ENCODE results near the gene IL15. TPM values are rescaled to one million over a fixed set of nuclear protein-coding genes. Genes with fewer than 3 reads are reported as not detected.
"Not testable (repeated sequence)": the region's sequence is repeated elsewhere in the genome, so short reads cannot be mapped to it uniquely, and the experiment has no call there.

IL15 gene
- total and polyA plus RNA-seq, 4 donors = 10.3 to 19.7 (median 13.2) TPM

DNA sequence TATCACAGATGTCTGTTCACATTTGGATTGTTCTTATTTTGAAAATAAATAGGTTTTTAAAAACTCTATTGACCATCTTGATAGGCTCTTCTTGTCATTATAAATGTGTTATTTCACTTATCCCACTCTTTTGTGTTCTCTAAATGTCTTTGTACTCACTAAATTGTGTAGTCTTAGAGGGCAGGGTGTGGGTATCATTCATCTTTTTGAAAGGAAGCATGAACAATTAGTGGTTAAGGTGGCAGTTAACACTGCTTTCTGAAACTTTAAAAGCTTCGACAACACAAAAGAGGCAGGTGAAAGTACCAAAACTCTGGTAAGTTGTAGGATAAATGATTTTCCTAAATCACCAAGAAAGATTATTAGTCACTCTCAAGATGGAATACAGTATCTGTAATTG lies 83.2 kb downstream of the IL15 start:
- Histone ChIP-seq H3K4me1 (ENCODE audit: control insufficient read depth in 1 of 2, insufficient read depth in 2 of 2, low read length in 2 of 2) (no peaks in the 10 kb centered on the region), H3K4me3 (ENCODE audit: low read length in 2 of 2) (no peak overlapping the region), H3K36me3 (ENCODE audit: control insufficient read depth in 1 of 2, insufficient read depth in 2 of 2, low read length in 1 of 2) (peaks cover 3% of the 10 kb centered on the region in 2 donors), H3K27me3 (ENCODE audit: control insufficient read depth in 1 of 2, insufficient read depth in 2 of 2, low read length in 1 of 2) (no peaks in the 10 kb centered on the region), H3K27ac (ENCODE audit: low read depth in 1 of 2, low read length in 2 of 2) (no peak overlapping the region), H3K9me3 (ENCODE audit: control insufficient read depth, low read length) (no peaks in the 10 kb centered on the region)
- intact Hi-C loops (cut with DNase I) = loop anchor here in 1 of 2 donors (10.0 kb wide), 1 partner anchor 175 kb away; no protein-coding TSS in a partner anchor
- WGBS, 2 donors = 97% methylated on average over 1 of the region's 1 CpG
- DNase-seq (no peak), ATAC-seq (ENCODE audit: low FRiP score) (no peak)

DNA sequence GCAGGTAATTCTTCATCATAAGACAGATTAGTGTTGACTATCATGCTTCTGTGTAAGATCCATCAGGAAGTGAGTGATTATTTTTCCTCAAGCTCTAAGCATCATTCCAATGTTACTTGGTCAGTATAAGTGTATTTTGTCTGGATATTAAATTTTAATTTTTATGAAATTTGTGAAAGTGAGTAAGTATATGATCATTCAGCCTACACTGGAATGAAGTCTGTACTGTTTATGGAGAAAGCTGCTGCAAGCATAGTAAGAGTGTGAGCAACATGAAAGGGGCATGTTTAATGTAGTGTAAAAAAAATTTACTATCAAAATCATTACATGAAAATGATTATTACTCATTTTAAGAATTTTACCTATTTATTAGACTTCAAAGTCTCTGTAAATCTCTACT lies 84.8 kb downstream of the IL15 start:
- intact Hi-C loops (cut with DNase I) = no loop called here
- no peak for ATAC-seq (ENCODE audit: low FRiP score)

DNA sequence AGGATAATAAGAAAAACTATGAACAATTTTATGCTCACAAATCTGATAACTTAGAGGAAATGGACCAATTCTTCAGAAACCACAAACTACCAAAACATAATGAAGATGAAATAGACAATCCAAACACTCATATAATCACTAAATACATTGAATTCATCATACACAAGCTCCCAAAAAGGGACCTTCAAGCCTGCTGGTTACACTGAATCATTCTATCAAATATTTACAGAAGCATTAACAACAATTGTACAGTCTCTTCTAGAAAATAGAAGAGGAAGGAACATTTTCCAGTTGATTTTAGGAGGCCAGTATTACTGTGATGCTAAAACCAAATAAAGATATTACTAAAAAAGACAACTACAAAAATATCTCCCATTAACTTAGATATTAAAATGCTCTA lies 88.3 kb downstream of the IL15 start:
- intact Hi-C loops (cut with DNase I) = no loop called here
- Histone ChIP-seq H3K27ac (ENCODE audit: low read depth in 1 of 2, low read length in 2 of 2) (no peak overlapping the region), H3K4me3 (ENCODE audit: low read length in 2 of 2) (no peak overlapping the region), H3K4me1 (ENCODE audit: control insufficient read depth in 1 of 2, insufficient read depth in 2 of 2, low read length in 2 of 2) (no peaks in the 10 kb centered on the region), H3K27me3 (ENCODE audit: control insufficient read depth in 1 of 2, insufficient read depth in 2 of 2, low read length in 1 of 2) (no peaks in the 10 kb centered on the region), H3K36me3 (ENCODE audit: control insufficient read depth in 1 of 2, insufficient read depth in 2 of 2, low read length in 1 of 2) (peaks cover 3% of the 10 kb centered on the region in 2 donors), H3K9me3 (ENCODE audit: control insufficient read depth, low read length) (no peaks in the 10 kb centered on the region)
- ATAC-seq (ENCODE audit: low FRiP score) (no peak), DNase-seq (no peak)

More for the DNA sequence above, 84.8 kb downstream of the IL15 start:
- Histone ChIP-seq H3K36me3 (ENCODE audit: control insufficient read depth in 1 of 2, insufficient read depth in 2 of 2, low read length in 1 of 2) (peaks cover 3% of the 10 kb centered on the region in 2 donors), H3K9me3 (ENCODE audit: control insufficient read depth, low read length) (no peaks in the 10 kb centered on the region), H3K27me3 (ENCODE audit: control insufficient read depth in 1 of 2, insufficient read depth in 2 of 2, low read length in 1 of 2) (no peaks in the 10 kb centered on the region), H3K4me1 (ENCODE audit: control insufficient read depth in 1 of 2, insufficient read depth in 2 of 2, low read length in 2 of 2) (no peaks in the 10 kb centered on the region), H3K4me3 (ENCODE audit: low read length in 2 of 2) (no peak overlapping the region), H3K27ac (ENCODE audit: low read depth in 1 of 2, low read length in 2 of 2) (no peak overlapping the region)
- DNase-seq = no peak

DNA sequence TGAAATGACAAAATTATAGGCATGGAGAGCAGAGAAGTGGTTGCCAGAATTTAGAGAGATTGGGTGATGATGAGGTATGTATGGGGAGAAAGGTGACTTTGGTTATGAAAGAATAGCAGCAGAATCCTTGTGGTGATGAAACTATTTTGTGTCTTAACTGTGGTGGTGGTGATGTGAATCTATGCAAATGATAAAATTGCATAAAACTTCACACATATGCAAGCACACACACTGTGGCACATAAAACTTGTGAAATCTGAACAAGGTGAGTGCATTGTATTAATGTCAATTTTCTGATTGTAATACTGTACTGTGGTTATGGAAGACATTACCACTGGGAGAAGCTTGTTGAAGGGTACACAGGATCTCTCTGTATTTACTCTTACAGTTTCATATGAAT lies 91.0 kb downstream of the IL15 start:
- intact Hi-C loops (cut with DNase I) = no loop called here
- no peak for DNase-seq
- no peaks in the 10 kb centered on the region for H3K9me3 ChIP-seq (ENCODE audit: control insufficient read depth, low read length)
- peaks cover 8 to 10% of the 10 kb centered on the region in 2 donors for H3K36me3 ChIP-seq (ENCODE audit: control insufficient read depth in 1 of 2, insufficient read depth in 2 of 2, low read length in 1 of 2)
- no peaks in the 10 kb centered on the region for H3K27me3 ChIP-seq (ENCODE audit: control insufficient read depth in 1 of 2, insufficient read depth in 2 of 2, low read length in 1 of 2)
- no peak overlapping the region for H3K4me3 ChIP-seq (ENCODE audit: low read length in 2 of 2)
- no peaks in the 10 kb centered on the region for H3K4me1 ChIP-seq (ENCODE audit: control insufficient read depth in 1 of 2, insufficient read depth in 2 of 2, low read length in 2 of 2)
- H3K27ac ChIP-seq (ENCODE audit: low read depth in 1 of 2, low read length in 2 of 2) = no peak overlapping the region
- ATAC-seq (ENCODE audit: low FRiP score) = no peak

DNA sequence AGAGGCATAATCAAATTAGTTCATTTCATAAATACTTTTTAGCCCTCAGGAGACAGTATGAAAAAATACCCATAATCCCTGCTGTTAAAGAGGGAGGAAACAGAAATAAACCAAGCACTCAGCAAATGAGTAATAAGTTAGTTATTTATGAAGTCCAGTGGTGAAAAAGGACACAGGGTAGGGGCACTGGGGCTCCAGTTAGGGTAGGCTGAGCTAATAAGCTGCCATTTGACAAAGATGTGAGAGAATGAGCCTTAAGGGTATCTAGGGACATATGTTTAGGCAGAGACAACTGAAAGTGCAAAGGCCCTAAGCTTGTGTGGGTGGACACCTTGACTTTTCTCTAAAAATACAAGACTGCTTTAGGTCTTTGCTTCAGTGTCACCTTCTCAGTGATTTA lies 94.4 kb downstream of the IL15 start:
- Histone ChIP-seq H3K36me3 (ENCODE audit: control insufficient read depth in 1 of 2, insufficient read depth in 2 of 2, low read length in 1 of 2) (peaks cover 7% of the 10 kb centered on the region in 2 donors), H3K4me1 (ENCODE audit: control insufficient read depth in 1 of 2, insufficient read depth in 2 of 2, low read length in 2 of 2) (no peaks in the 10 kb centered on the region), H3K27ac (ENCODE audit: low read depth in 1 of 2, low read length in 2 of 2) (no peak overlapping the region), H3K9me3 (ENCODE audit: control insufficient read depth, low read length) (no peaks in the 10 kb centered on the region), H3K4me3 (ENCODE audit: low read length in 2 of 2) (no peak overlapping the region), H3K27me3 (ENCODE audit: control insufficient read depth in 1 of 2, insufficient read depth in 2 of 2, low read length in 1 of 2) (no peaks in the 10 kb centered on the region)
- DNase-seq (no peak), ATAC-seq (ENCODE audit: low FRiP score) (no peak)
- intact Hi-C loops (cut with DNase I) = no loop called here

DNA sequence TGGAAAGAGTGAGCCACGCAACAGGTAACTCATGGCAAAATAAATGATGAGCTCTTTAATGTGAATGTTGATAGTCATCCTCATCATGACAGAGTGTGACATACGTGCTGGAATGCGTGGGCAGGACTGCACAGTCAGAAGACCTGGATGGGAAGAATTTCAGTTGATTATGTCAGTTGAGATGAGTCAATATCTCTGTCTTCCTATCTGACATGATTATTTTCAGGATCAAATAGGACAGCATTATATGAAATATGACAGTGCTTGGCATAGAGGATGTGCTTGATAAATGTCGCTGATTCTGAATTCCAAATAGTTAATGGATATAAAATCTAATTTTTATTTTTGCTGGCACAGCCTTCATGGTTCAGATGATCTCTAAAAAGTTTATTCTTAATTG lies 95.1 kb downstream of the IL15 start:
- peaks cover 7% of the 10 kb centered on the region in 2 donors for H3K36me3 ChIP-seq (ENCODE audit: control insufficient read depth in 1 of 2, insufficient read depth in 2 of 2, low read length in 1 of 2)
- no peaks in the 10 kb centered on the region for H3K9me3 ChIP-seq (ENCODE audit: control insufficient read depth, low read length)
- WGBS, 2 donors = 88 to 94% methylated on average over 4 of the region's 4 CpGs
- no peaks in the 10 kb centered on the region for H3K27me3 ChIP-seq (ENCODE audit: control insufficient read depth in 1 of 2, insufficient read depth in 2 of 2, low read length in 1 of 2)
- DNase-seq (no peak), ATAC-seq (ENCODE audit: low FRiP score) (no peak)
- intact Hi-C loops (cut with DNase I) = no loop called here
- H3K27ac ChIP-seq (ENCODE audit: low read depth in 1 of 2, low read length in 2 of 2) = no peak overlapping the region
- no peaks in the 10 kb centered on the region for H3K4me1 ChIP-seq (ENCODE audit: control insufficient read depth in 1 of 2, insufficient read depth in 2 of 2, low read length in 2 of 2)
- no peak overlapping the region for H3K4me3 ChIP-seq (ENCODE audit: low read length in 2 of 2)

DNA sequence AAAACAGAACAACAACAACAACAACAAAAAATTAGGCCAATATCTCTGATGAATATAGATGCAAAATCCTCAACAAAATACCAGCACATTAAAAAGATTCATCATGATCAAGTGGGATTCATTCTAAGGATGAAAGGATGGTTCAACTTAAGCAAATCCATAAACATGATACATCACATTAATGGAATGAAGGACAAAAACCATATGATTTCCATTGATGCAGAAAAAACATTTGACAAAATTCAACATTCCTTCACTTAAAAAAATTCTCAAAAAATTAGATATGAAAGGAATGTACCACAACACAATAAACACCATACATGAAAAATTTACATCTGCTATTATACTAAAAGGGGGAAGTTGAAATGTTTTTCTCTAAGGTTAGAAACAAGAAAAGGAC lies 103.3 kb downstream of the IL15 start:
- H3K27me3 ChIP-seq (ENCODE audit: control insufficient read depth in 1 of 2, insufficient read depth in 2 of 2, low read length in 1 of 2) = no peaks in the 10 kb centered on the region
- intact Hi-C loops (cut with DNase I) = no loop called here
- no peaks in the 10 kb centered on the region for H3K9me3 ChIP-seq (ENCODE audit: control insufficient read depth, low read length)
- no peak for ATAC-seq (ENCODE audit: low FRiP score)
- H3K4me3 ChIP-seq (ENCODE audit: low read length in 2 of 2) = no peak overlapping the region
- no peaks in the 10 kb centered on the region for H3K36me3 ChIP-seq (ENCODE audit: control insufficient read depth in 1 of 2, insufficient read depth in 2 of 2, low read length in 1 of 2)
- DNase-seq = no peak
- H3K4me1 ChIP-seq (ENCODE audit: control insufficient read depth in 1 of 2, insufficient read depth in 2 of 2, low read length in 2 of 2) = no peaks in the 10 kb centered on the region
- H3K27ac ChIP-seq (ENCODE audit: low read depth in 1 of 2, low read length in 2 of 2) = no peak overlapping the region

DNA sequence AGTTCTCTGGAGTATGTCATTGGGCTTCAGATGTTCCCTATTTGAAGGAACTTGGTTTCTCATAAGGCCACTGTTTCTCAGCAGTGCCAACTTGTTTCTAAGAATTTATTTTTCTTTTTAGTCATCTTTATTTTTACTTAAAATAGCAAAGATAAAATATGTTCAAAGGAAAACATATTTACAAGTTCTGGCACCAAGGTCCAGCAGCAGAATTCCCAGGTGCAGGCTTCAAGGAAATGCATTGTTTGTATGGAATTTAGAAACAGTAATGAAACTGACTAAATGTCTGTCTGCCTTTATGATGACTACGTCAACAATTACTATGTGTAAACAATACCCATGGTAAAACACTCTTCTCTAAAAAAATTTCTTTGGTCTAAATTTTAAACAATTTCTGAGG lies 109.6 kb downstream of the IL15 start:
- no peak overlapping the region for H3K27ac ChIP-seq (ENCODE audit: low read depth in 1 of 2, low read length in 2 of 2)
- 56 to 60% methylated on average over 1 of the region's 1 CpG for WGBS, 2 donors
- intact Hi-C loops (cut with DNase I) = no loop called here

DNA sequence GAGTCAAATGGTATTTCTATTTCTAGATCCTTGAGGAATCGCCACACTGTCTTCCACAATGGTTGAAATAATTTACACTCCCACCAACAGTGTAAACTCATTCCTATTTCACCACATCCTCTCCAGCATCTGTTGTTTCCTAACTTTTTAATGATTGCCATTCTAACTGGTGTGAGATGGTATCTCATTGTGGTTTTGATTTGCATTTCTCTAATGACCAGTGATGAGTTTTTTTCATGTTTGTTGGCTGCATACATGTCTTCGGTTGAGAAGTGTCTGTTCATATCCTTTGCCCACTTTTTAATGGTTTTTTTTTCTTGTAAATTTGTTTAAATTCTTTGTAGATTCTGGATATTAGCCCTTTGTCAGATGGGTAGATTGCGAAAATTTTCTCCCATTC lies 115.4 kb downstream of the IL15 start:
- DNase-seq; H3K4me3 ChIP-seq (ENCODE audit: low read length in 2 of 2): not testable (repeated sequence)
- WGBS, 2 donors = 82% methylated on average over 3 of the region's 3 CpGs

More for the DNA sequence above, 109.6 kb downstream of the IL15 start:
- ATAC-seq (ENCODE audit: low FRiP score) (no peak), DNase-seq (no peak)
- no peaks in the 10 kb centered on the region for H3K27me3 ChIP-seq (ENCODE audit: control insufficient read depth in 1 of 2, insufficient read depth in 2 of 2, low read length in 1 of 2)
- no peaks in the 10 kb centered on the region for H3K36me3 ChIP-seq (ENCODE audit: control insufficient read depth in 1 of 2, insufficient read depth in 2 of 2, low read length in 1 of 2)
- no peaks in the 10 kb centered on the region for H3K9me3 ChIP-seq (ENCODE audit: control insufficient read depth, low read length)
- no peak overlapping the region for H3K4me3 ChIP-seq (ENCODE audit: low read length in 2 of 2)
- H3K4me1 ChIP-seq (ENCODE audit: control insufficient read depth in 1 of 2, insufficient read depth in 2 of 2, low read length in 2 of 2) = no peaks in the 10 kb centered on the region

More for the DNA sequence above, 115.4 kb downstream of the IL15 start:
- H3K27me3 ChIP-seq (ENCODE audit: control insufficient read depth in 1 of 2, insufficient read depth in 2 of 2, low read length in 1 of 2); H3K36me3 ChIP-seq (ENCODE audit: control insufficient read depth in 1 of 2, insufficient read depth in 2 of 2, low read length in 1 of 2); ATAC-seq (ENCODE audit: low FRiP score); intact Hi-C loops (cut with DNase I); H3K27ac ChIP-seq (ENCODE audit: low read depth in 1 of 2, low read length in 2 of 2); H3K9me3 ChIP-seq (ENCODE audit: control insufficient read depth, low read length); H3K4me1 ChIP-seq (ENCODE audit: control insufficient read depth in 1 of 2, insufficient read depth in 2 of 2, low read length in 2 of 2): not testable (repeated sequence)

Data from aorta (tissue), 5 donors.